WERI-Rb-1 (cell line): ENCODE results near the gene CAPNS1.

Experiments
- DNase-seq: peaks from one replicate; pipeline ENCODE4 v3.0.0-alpha.2; 2020
- H3K27ac ChIP-seq: fragments of 250-450 bp; sonication (Bioruptor Pico); 2 replicates; pipeline ENCODE4 v1.5.1; 2020; ENCODE audit warnings: mild to moderate bottlenecking, moderate library complexity
- H3K27me3 ChIP-seq: fragments of 250-450 bp; sonication (Bioruptor Pico); 2 replicates; pipeline ENCODE4 v1.5.1; 2021; ENCODE audit warnings: mild to moderate bottlenecking, low read depth, moderate library complexity; ENCODE audit not compliant: insufficient read depth, severe bottlenecking
- H3K36me3 ChIP-seq: fragments of 250-450 bp; sonication (Bioruptor Pico); 2 replicates; pipeline ENCODE4 v1.5.1; 2020; ENCODE audit warnings: mild to moderate bottlenecking, moderate library complexity
- H3K4me3 ChIP-seq: 2 replicates; pipeline ENCODE4 v1.5.1; 2011; ENCODE audit warnings: low read depth, mild to moderate bottlenecking, control low read depth, low read length
- H3K9me3 ChIP-seq: fragments of 250-450 bp; sonication (Bioruptor Pico); 2 replicates; pipeline ENCODE4 v1.5.1; 2021; ENCODE audit warnings: mild to moderate bottlenecking, moderate library complexity; ENCODE audit not compliant: severe bottlenecking
- CTCF ChIP-seq: IDR thresholded peaks from 2 replicates; pipeline ENCODE4 v1.5.1; 2011; ENCODE audit warnings: low read depth, mild to moderate bottlenecking, control low read depth, inconsistent platforms, low read length

Gene CAPNS1

GRCh38 chr19:36150586-36150985 lies 10.7 kb downstream of the CAPNS1 start:
- Histone ChIP-seq H3K4me3 (no peak overlapping the region), H3K27me3 (no peaks in the 10 kb centered on the region), H3K36me3 (peaks cover 44% of the 10 kb centered on the region), H3K9me3 (no peaks in the 10 kb centered on the region), H3K27ac (no peak overlapping the region)
- DNase-seq: no peak
- TF ChIP-seq CTCF: no peak

- Histone ChIP-seq H3K9me3 (no peaks in the 10 kb centered on the region), H3K36me3 (peaks cover 36% of the 10 kb centered on the region), H3K27ac (no peak overlapping the region), H3K27me3 (no peaks in the 10 kb centered on the region), H3K4me3 (no peak overlapping the region)
- no peak for TF ChIP-seq CTCF
- no peak for DNase-seq
These were observed 11.5 kb downstream of the CAPNS1 start for GRCh38 chr19:36151144-36152018.

- Histone ChIP-seq H3K4me3 (no peak overlapping the region), H3K9me3 (no peaks in the 10 kb centered on the region), H3K36me3 (peaks cover 30% of the 10 kb centered on the region), H3K27me3 (no peaks in the 10 kb centered on the region), H3K27ac (no peak overlapping the region)
- no peak for DNase-seq
- TF ChIP-seq CTCF: no peak
These were observed 12.1 kb downstream of the CAPNS1 start for GRCh38 chr19:36152019-36152351.

DNA sequence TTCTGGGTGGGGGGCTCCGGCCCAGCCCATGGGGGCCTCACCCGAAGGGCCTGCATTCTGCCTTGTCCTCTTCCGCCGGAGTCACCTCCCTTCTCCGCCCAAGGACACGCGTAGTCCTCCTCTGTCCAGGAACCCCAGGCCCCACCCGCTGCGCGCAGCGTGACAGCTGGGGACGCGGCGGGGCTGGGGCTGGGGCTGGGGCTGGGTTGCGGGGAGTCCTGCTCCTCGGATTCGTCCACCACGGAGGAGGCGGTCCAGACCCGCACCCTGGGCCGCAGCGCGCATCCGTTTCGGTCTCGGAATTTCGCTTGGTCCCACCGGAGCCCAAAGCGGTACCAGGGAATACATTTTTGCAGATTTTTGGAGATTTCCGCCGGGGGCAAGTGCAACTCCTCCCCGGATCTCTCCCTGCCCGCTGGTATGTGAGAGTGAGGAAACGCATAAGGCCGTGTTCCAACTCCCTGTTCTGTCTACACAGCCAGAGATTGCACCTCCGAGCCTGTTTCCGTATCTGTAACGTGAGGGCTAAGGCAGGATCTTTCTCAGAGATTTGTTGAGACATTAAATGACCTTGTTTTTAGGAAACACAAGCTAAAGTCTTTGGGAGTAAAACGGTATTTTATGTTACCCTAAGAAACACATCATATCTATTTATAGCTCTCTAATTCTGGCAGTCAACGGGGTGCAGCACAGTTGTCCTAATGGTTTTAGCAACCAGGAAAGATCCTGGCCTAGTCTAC lies 12.7 kb downstream of the CAPNS1 start, which contains the start of gene COX7A1:
COX7A1 (minus strand) TSS at position 96 of the 740 bp plus-strand sequence; CDS start at position 56, 40 bp downstream.
- no peak for DNase-seq
- Histone ChIP-seq H3K9me3 (no peaks in the 10 kb centered on the region), H3K27me3 (no peaks in the 10 kb centered on the region)

DNA sequence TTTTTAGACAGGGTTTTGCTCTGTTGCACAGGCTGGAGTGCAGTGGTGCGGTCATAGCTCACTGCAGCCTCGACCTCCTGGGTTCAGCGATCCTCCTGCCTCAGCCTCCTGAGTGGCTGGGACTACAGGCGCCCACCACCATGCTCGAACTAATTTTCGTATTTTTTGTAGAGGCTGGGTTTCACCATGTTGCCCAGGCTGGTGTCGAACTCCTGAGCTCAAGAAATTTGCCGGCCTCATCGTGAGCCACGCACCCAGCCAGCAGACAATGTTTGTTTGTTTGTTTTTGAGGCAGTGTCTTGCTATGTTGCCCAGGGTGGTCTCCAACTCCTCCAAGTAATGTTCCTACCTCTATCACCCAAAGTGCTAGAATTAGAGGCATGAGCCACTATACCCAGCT lies 13.3 kb downstream of the CAPNS1 start:
- no peaks in the 10 kb centered on the region for H3K9me3 ChIP-seq
- no peak overlapping the region for H3K27ac ChIP-seq
- TF ChIP-seq CTCF: no peak
- no peaks in the 10 kb centered on the region for H3K27me3 ChIP-seq
- H3K36me3 ChIP-seq: peaks cover 24% of the 10 kb centered on the region
- no peak overlapping the region for H3K4me3 ChIP-seq
- no peak for DNase-seq

More for the DNA sequence above, 12.7 kb downstream of the CAPNS1 start, which contains the start of gene COX7A1:
- no peak for TF ChIP-seq CTCF
- Histone ChIP-seq H3K27ac (no peak within 1 kb of the TSS), H3K36me3 (peaks cover 24% of the 10 kb centered on the region), H3K4me3 (no peak within 1 kb of the TSS)
